ENCODE results near the gene IGFBP7. TPM values are rescaled to one million over a fixed set of nuclear protein-coding genes. Genes with fewer than 3 reads are reported as not detected.

Gene IGFBP7
- total and polyA plus RNA-seq, 10 of the 15 experiments (the other 5 are each of a cell fraction or from before 2014, with no cell fraction given): 0.69 to 1.9 (median 1.4) TPM; not detected in 5

DNA sequence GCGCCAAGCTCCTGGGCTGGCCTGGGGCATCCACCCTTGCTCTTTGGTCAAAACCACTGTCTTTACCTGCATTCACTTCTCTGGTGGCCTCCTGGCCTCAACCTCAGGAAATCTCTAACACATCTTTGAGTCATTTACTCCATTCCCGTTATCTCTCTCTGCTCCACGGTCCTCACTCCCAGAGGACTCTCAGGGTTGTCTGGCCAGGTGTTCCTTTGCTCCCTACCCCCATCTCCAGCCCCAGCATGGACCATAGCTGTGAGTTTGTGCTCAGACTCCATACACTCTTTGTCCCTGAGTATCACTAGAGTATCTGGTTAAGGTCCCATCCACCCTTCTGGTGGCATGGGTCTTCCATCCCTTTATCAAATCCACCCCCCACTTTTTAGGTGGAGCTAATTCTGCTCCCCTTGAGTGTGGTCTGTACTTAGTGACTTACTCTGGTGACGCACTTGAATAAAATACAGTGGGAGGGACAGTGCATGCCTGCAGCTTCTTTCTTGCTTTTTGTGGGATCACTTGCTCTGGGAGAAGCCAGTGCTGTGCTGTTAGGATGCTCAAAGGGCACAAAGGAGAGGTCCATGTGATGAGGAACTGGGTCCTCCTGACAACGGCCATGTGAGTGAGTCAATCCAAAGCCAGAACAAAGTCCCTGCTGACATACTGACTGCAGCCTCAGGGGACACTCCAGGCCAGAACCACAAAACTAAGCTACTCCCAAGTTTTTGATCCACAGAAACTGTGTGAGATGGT is 44.3 kb downstream of the IGFBP7 start:
- FAIRE-seq (no peak), ATAC-seq (no peak), DNase-seq (ENCODE audit: low read depth, low spot score) (no peak)
- Histone ChIP-seq H3K27ac (ENCODE audit: control insufficient read depth, insufficient read depth) (no peak overlapping the region), H4K20me1 (ENCODE audit: control insufficient read depth, insufficient read depth) (no peaks in the 10 kb centered on the region), H3K79me2 (ENCODE audit: control insufficient read depth, insufficient read depth, low read length) (no peaks in the 10 kb centered on the region), H3K36me3 (ENCODE audit: control insufficient read depth in 2 of 2, insufficient read depth in 2 of 2, low read length in 1 of 2) (no peaks in the 10 kb centered on the region), H3K27me3 (replicated peaks in 1 of 2; ENCODE audit: control insufficient read depth in 2 of 2, insufficient read depth in 2 of 2, low read length in 1 of 2) (no peaks in the 10 kb centered on the region), H3K9me3 (replicated peaks; ENCODE audit: control insufficient read depth, insufficient read depth, low read length) (no peaks in the 10 kb centered on the region), H2AFZ (ENCODE audit: control insufficient read depth, low read depth, low read length) (no peak overlapping the region), H3K9ac (ENCODE audit: control insufficient read depth, insufficient read depth, low read length) (no peak overlapping the region), H3K4me2 (ENCODE audit: control insufficient read depth, insufficient read depth) (no peak overlapping the region), H3K4me1 (ENCODE audit: control insufficient read depth, insufficient read depth, low read length) (no peaks in the 10 kb centered on the region), H3K4me3 (no peak overlapping the region)
- intact Hi-C loops (cut with micrococcal nuclease; ENCODE audit: unreplicated experiment) (no loop called here), in situ Hi-C loops (cut with MboI) (loop anchor here (10.0 kb wide), 1 partner anchor 59 kb away; no protein-coding TSS in a partner anchor)
- SMC1A ChIA-PET (ENCODE audit: uncharacterized antibody, unreplicated experiment): no interaction called here
- POLR2A ChIA-PET: no interaction called here
- RAD21 ChIA-PET (ENCODE audit: unreplicated experiment): no interaction called here
- no TSS peak for BruUV-seq (replicated peaks)
- CTCF ChIA-PET: no interaction called here
- WGBS (ENCODE audit: insufficient coverage, insufficient replicate concordance, low lambda C conversion rate, missing lambda C conversion rate): 32% methylated on average over 5 of the region's 5 CpGs
- no peak for TF ChIP-seq NFIC (IDR thresholded peaks at IDR 0.05; ENCODE audit: low read depth, low read length)
- TF ChIP-seq MTA3 (IDR thresholded peaks at IDR 0.05; ENCODE audit: borderline replicate concordance, low read length): no peak
- TF ChIP-seq BMI1 (IDR thresholded peaks at IDR 0.05; ENCODE audit: borderline replicate concordance): no peak
- TF ChIP-seq HDAC6 (IDR thresholded peaks at IDR 0.05; ENCODE audit: unreplicated experiment): no peak
- no peak for TF ChIP-seq SP1 (IDR thresholded peaks at IDR 0.05; ENCODE audit: low read depth, low read length)
- TF ChIP-seq EGR1 (IDR thresholded peaks at IDR 0.05; ENCODE audit: borderline replicate concordance in 1 of 2, low read depth in 2 of 2, low read length in 2 of 2): no peak
- no peak for TF ChIP-seq ZZZ3 (IDR thresholded peaks at IDR 0.05; ENCODE audit: control insufficient read depth, insufficient read length, low read depth)
- TF ChIP-seq, protein P1, sequence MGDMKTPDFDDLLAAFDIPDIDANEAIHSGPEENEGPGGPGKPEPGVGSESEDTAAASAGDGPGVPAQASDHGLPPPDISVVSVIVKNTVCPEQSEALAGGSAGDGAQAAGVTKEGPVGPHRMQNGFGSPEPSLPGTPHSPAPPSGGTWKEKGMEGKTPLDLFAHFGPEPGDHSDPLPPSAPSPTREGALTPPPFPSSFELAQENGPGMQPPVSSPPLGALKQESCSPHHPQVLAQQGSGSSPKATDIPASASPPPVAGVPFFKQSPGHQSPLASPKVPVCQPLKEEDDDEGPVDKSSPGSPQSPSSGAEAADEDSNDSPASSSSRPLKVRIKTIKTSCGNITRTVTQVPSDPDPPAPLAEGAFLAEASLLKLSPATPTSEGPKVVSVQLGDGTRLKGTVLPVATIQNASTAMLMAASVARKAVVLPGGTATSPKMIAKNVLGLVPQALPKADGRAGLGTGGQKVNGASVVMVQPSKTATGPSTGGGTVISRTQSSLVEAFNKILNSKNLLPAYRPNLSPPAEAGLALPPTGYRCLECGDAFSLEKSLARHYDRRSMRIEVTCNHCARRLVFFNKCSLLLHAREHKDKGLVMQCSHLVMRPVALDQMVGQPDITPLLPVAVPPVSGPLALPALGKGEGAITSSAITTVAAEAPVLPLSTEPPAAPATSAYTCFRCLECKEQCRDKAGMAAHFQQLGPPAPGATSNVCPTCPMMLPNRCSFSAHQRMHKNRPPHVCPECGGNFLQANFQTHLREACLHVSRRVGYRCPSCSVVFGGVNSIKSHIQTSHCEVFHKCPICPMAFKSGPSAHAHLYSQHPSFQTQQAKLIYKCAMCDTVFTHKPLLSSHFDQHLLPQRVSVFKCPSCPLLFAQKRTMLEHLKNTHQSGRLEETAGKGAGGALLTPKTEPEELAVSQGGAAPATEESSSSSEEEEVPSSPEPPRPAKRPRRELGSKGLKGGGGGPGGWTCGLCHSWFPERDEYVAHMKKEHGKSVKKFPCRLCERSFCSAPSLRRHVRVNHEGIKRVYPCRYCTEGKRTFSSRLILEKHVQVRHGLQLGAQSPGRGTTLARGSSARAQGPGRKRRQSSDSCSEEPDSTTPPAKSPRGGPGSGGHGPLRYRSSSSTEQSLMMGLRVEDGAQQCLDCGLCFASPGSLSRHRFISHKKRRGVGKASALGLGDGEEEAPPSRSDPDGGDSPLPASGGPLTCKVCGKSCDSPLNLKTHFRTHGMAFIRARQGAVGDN (IDR thresholded peaks at IDR 0.05): no peak
- TF ChIP-seq, protein P2, sequence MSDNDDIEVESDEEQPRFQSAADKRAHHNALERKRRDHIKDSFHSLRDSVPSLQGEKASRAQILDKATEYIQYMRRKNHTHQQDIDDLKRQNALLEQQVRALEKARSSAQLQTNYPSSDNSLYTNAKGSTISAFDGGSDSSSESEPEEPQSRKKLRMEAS (IDR thresholded peaks at IDR 0.05; ENCODE audit: low read depth, low read length): no peak
- TF ChIP-seq TBL1XR1 (IDR thresholded peaks at IDR 0.05; ENCODE audit: low read depth, low read length): no peak
- TF ChIP-seq, protein P3, sequence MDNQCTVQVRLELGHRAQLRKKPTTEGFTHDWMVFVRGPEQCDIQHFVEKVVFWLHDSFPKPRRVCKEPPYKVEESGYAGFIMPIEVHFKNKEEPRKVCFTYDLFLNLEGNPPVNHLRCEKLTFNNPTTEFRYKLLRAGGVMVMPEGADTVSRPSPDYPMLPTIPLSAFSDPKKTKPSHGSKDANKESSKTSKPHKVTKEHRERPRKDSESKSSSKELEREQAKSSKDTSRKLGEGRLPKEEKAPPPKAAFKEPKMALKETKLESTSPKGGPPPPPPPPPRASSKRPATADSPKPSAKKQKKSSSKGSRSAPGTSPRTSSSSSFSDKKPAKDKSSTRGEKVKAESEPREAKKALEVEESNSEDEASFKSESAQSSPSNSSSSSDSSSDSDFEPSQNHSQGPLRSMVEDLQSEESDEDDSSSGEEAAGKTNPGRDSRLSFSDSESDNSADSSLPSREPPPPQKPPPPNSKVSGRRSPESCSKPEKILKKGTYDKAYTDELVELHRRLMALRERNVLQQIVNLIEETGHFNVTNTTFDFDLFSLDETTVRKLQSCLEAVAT (IDR thresholded peaks at IDR 0.05): no peak
- TF ChIP-seq CBX5 (IDR thresholded peaks at IDR 0.05; ENCODE audit: low read depth): no peak
- no peak for TF ChIP-seq ZNF384 (IDR thresholded peaks at IDR 0.05; ENCODE audit: borderline replicate concordance, low read depth, low read length)
- TF ChIP-seq KLF5 (IDR thresholded peaks at IDR 0.05; ENCODE audit: partially characterized antibody): no peak
- no peak for TF ChIP-seq IRF4 (IDR thresholded peaks at IDR 0.05; ENCODE audit: low read depth, low read length)
- TF ChIP-seq FOXM1 (IDR thresholded peaks at IDR 0.05; ENCODE audit: low read depth, low read length): no peak

All from GM12878 (cell line).